ENCODE results near the gene SLCO1B1. TPM values are rescaled to one million over a fixed set of nuclear protein-coding genes. Genes with fewer than 3 reads are reported as not detected.
"Not testable (repeated sequence)": the region's sequence is repeated elsewhere in the genome, so short reads cannot be mapped to it uniquely, and the experiment has no call there.

Gene SLCO1B1
- total and polyA plus RNA-seq, 8 donors, result 0.09 TPM; not detected in 7

GRCh38 chr12:21144309-21144708 is 13.3 kb downstream of the SLCO1B1 start:
- ATAC-seq (no peak), DNase-seq (no peak), FAIRE-seq (no peak)
- no peak for TF ChIP-seq CTCF (IDR thresholded peaks at IDR 0.05)
- Histone ChIP-seq H3K27me3 (no peaks in the 10 kb centered on the region), H3K27ac (no peak overlapping the region), H3K9me3 (no peaks in the 10 kb centered on the region), H3K4me3 (no peak overlapping the region), H3K36me3 (no peaks in the 10 kb centered on the region), H3K4me1 (peaks cover 0 to 3% (median 0%) of the 10 kb centered on the region in 3 donors)
- intact Hi-C loops (cut with DNase I), result no loop called here

- H3K27ac ChIP-seq; H3K9me3 ChIP-seq; ATAC-seq; DNase-seq; H3K4me3 ChIP-seq; H3K27me3 ChIP-seq; FAIRE-seq; H3K4me1 ChIP-seq; H3K36me3 ChIP-seq; intact Hi-C loops (cut with DNase I): not testable (repeated sequence)
- WGBS, 2 donors, result 33 to 36% methylated on average over 5 of the region's 5 CpGs
Measured at GRCh38 chr12:21149861-21150260, 18.9 kb downstream of the SLCO1B1 start.

GRCh38 chr12:21151184-21151583 is 20.2 kb downstream of the SLCO1B1 start:
- no peaks in the 10 kb centered on the region for H3K4me1 ChIP-seq
- H3K36me3 ChIP-seq, result no peaks in the 10 kb centered on the region
- no peak overlapping the region for H3K27ac ChIP-seq
- intact Hi-C loops (cut with DNase I), result no loop called here
- H3K27me3 ChIP-seq, result no peaks in the 10 kb centered on the region
- ATAC-seq, result no peak
- 59 to 77% methylated on average over 3 of the region's 3 CpGs for WGBS, 2 donors
- TF ChIP-seq CTCF (IDR thresholded peaks at IDR 0.05), result no peak
- no peak overlapping the region for H3K4me3 ChIP-seq
- no peak for FAIRE-seq
- no peak for DNase-seq
- H3K9me3 ChIP-seq, result no peaks in the 10 kb centered on the region

GRCh38 chr12:21155522-21156351 is 24.7 kb downstream of the SLCO1B1 start:
- no peaks in the 10 kb centered on the region for H3K9me3 ChIP-seq
- H3K27me3 ChIP-seq, result no peaks in the 10 kb centered on the region
- no peak for FAIRE-seq
- DNase-seq, result no peak
- 59 to 67% methylated on average over 3 of the region's 3 CpGs for WGBS, 2 donors
- no peak for ATAC-seq
- H3K4me1 ChIP-seq, result no peaks in the 10 kb centered on the region
- TF ChIP-seq CTCF (IDR thresholded peaks at IDR 0.05), result no peak
- H3K4me3 ChIP-seq, result no peak overlapping the region
- intact Hi-C loops (cut with DNase I), result no loop called here
- H3K27ac ChIP-seq, result no peak overlapping the region
- H3K36me3 ChIP-seq, result no peaks in the 10 kb centered on the region

- Histone ChIP-seq H3K4me3 (no peak overlapping the region), H3K27ac (no peak overlapping the region), H3K36me3 (no peaks in the 10 kb centered on the region), H3K9me3 (no peaks in the 10 kb centered on the region), H3K4me1 (no peaks in the 10 kb centered on the region), H3K27me3 (no peaks in the 10 kb centered on the region)
- ATAC-seq, result no peak
- no peak for FAIRE-seq
- no peak for TF ChIP-seq CTCF (IDR thresholded peaks at IDR 0.05)
- 43 to 53% methylated on average over 4 of the region's 4 CpGs for WGBS, 2 donors
- no peak for DNase-seq
- intact Hi-C loops (cut with DNase I), result loop anchor here in 1 of 3 donors (5.0 kb wide), 1 partner anchor 218 kb away; no protein-coding TSS in a partner anchor
Measured at GRCh38 chr12:21165048-21165447, 34.1 kb downstream of the SLCO1B1 start.
